Measurements from ENCODE around the gene RSRP1. TPM values are rescaled to one million over a fixed set of nuclear protein-coding genes. Genes with fewer than 3 reads are reported as not detected.
A peak's percentile ranks its signal among the peaks of the same experiment; 100 is the strongest.

The RSRP1 gene
- total and polyA plus RNA-seq, 2 experiments from 2014 or later, result 91.4 to 93.7 TPM

DNA sequence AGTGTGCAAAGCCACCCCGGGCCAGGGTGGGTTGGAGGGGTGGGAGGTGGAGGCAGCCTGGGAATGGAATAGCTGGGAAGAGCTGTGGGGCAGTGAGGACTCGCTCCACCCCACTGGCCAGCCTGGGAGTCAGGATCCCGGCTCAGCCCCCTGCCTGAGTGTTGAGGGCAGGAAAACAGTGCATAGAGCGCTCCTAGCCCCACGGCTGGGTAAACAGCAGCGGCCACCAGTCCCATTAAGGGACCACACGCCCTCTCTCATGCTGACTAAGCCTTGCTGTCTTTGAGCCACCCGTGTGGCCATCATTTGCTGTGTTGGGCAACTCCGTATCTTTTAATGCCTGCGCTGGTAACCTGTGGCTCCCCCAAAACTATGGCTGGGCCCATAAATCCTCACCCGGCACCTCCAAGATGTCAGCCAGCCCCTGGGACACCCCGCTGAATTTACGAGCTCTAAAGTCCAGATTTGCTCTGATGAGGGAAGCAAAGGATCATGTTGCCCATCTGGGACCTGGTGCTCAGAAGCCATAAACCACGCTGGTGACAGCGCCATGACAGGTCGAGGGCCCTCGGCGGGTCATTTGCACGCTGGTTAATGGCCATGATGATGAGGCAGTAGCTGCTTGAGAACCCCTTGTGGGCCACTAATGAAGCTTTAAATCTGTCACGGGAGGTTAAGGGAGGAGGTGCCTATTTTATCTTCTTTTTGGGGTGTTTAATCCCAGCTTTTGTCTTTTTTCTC lies 49.8 kb downstream of the RSRP1 start:
- Histone ChIP-seq H3K4me3 (no peak overlapping the region), H3K9me2 (ENCODE audit: insufficient read depth) (peaks cover 3% of the 10 kb centered on the region; the same call in 1 of the 2 replicates), H3F3A (replicated peaks; ENCODE audit: low read depth) (no peaks in the 10 kb centered on the region), H2AFZ (peak overlapping the region; percentile 56; the same call in 1 of the 2 replicates), H4K20me1 (replicated peaks; ENCODE audit: insufficient read depth) (no peaks in the 10 kb centered on the region), H3K36me3 (ENCODE audit: insufficient read depth) (no peaks in the 10 kb centered on the region), H3K27ac (ENCODE audit: low read depth) (no peak overlapping the region), H3K27me3 (ENCODE audit: insufficient read depth) (no peaks in the 10 kb centered on the region), H3K4me1 (ENCODE audit: insufficient read depth) (no peaks in the 10 kb centered on the region), H3K4me2 (no peak overlapping the region), H3K79me2 (replicated peaks; ENCODE audit: insufficient read depth) (no peaks in the 10 kb centered on the region)
- Mint-ChIP-seq H3K9me3 (no peaks in the 10 kb centered on the region), H3K4me3 (no peak overlapping the region), H3K27me3 (ENCODE audit: insufficient read depth, low read depth, poor library complexity) (peaks cover 6% of the 10 kb centered on the region), H3K4me1 (peaks cover 17% of the 10 kb centered on the region), H3K27ac (no peak overlapping the region), H3K36me3 (ENCODE audit: low read depth) (no peaks in the 10 kb centered on the region; the same call in 2 of the 3 replicates)
- TF ChIP-seq, protein P1, sequence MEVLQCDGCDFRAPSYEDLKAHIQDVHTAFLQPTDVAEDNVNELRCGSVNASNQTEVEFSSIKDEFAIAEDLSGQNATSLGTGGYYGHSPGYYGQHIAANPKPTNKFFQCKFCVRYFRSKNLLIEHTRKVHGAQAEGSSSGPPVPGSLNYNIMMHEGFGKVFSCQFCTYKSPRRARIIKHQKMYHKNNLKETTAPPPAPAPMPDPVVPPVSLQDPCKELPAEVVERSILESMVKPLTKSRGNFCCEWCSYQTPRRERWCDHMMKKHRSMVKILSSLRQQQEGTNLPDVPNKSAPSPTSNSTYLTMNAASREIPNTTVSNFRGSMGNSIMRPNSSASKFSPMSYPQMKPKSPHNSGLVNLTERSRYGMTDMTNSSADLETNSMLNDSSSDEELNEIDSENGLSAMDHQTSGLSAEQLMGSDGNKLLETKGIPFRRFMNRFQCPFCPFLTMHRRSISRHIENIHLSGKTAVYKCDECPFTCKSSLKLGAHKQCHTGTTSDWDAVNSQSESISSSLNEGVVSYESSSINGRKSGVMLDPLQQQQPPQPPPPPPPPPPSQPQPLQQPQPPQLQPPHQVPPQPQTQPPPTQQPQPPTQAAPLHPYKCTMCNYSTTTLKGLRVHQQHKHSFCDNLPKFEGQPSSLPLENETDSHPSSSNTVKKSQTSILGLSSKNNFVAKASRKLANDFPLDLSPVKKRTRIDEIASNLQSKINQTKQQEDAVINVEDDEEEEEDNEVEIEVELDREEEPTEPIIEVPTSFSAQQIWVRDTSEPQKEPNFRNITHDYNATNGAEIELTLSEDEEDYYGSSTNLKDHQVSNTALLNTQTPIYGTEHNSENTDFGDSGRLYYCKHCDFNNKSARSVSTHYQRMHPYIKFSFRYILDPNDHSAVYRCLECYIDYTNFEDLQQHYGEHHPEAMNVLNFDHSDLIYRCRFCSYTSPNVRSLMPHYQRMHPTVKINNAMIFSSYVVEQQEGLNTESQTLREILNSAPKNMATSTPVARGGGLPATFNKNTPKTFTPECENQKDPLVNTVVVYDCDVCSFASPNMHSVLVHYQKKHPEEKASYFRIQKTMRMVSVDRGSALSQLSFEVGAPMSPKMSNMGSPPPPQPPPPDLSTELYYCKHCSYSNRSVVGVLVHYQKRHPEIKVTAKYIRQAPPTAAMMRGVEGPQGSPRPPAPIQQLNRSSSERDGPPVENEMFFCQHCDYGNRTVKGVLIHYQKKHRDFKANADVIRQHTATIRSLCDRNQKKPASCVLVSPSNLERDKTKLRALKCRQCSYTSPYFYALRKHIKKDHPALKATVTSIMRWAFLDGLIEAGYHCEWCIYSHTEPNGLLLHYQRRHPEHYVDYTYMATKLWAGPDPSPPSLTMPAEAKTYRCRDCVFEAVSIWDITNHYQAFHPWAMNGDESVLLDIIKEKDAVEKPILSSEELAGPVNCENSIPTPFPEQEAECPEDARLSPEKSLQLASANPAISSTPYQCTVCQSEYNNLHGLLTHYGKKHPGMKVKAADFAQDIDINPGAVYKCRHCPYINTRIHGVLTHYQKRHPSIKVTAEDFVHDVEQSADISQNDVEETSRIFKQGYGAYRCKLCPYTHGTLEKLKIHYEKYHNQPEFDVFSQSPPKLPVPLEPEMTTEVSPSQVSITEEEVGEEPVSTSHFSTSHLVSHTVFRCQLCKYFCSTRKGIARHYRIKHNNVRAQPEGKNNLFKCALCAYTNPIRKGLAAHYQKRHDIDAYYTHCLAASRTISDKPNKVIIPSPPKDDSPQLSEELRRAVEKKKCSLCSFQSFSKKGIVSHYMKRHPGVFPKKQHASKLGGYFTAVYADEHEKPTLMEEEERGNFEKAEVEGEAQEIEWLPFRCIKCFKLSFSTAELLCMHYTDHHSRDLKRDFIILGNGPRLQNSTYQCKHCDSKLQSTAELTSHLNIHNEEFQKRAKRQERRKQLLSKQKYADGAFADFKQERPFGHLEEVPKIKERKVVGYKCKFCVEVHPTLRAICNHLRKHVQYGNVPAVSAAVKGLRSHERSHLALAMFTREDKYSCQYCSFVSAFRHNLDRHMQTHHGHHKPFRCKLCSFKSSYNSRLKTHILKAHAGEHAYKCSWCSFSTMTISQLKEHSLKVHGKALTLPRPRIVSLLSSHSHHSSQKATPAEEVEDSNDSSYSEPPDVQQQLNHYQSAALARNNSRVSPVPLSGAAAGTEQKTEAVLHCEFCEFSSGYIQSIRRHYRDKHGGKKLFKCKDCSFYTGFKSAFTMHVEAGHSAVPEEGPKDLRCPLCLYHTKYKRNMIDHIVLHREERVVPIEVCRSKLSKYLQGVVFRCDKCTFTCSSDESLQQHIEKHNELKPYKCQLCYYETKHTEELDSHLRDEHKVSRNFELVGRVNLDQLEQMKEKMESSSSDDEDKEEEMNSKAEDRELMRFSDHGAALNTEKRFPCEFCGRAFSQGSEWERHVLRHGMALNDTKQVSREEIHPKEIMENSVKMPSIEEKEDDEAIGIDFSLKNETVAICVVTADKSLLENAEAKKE (CRISPR knock-in tag; IDR thresholded peaks at IDR 0.05), result no peak
- TF ChIP-seq, protein P2, sequence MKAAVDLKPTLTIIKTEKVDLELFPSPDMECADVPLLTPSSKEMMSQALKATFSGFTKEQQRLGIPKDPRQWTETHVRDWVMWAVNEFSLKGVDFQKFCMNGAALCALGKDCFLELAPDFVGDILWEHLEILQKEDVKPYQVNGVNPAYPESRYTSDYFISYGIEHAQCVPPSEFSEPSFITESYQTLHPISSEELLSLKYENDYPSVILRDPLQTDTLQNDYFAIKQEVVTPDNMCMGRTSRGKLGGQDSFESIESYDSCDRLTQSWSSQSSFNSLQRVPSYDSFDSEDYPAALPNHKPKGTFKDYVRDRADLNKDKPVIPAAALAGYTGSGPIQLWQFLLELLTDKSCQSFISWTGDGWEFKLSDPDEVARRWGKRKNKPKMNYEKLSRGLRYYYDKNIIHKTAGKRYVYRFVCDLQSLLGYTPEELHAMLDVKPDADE (IDR thresholded peaks at IDR 0.05), result no peak
- TF ChIP-seq, protein P3, sequence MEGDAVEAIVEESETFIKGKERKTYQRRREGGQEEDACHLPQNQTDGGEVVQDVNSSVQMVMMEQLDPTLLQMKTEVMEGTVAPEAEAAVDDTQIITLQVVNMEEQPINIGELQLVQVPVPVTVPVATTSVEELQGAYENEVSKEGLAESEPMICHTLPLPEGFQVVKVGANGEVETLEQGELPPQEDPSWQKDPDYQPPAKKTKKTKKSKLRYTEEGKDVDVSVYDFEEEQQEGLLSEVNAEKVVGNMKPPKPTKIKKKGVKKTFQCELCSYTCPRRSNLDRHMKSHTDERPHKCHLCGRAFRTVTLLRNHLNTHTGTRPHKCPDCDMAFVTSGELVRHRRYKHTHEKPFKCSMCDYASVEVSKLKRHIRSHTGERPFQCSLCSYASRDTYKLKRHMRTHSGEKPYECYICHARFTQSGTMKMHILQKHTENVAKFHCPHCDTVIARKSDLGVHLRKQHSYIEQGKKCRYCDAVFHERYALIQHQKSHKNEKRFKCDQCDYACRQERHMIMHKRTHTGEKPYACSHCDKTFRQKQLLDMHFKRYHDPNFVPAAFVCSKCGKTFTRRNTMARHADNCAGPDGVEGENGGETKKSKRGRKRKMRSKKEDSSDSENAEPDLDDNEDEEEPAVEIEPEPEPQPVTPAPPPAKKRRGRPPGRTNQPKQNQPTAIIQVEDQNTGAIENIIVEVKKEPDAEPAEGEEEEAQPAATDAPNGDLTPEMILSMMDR (conservative IDR thresholded peaks at IDR 0.05; ENCODE audit: low read depth in 2 of 2), result no peak
- TF ChIP-seq CREB1 (CRISPR knock-in tag; IDR thresholded peaks at IDR 0.05; ENCODE audit: low read depth) (no peak), POLR2AphosphoS5 (IDR thresholded peaks at IDR 0.05; ENCODE audit: low read depth) (no peak), EZH2phosphoT487 (IDR thresholded peaks at IDR 0.05; ENCODE audit: unreplicated experiment) (no peak), ZNF114 (CRISPR knock-in tag; IDR thresholded peaks at IDR 0.05) (no peak), EZH2 (IDR thresholded peaks at IDR 0.05; ENCODE audit: low read depth, unreplicated experiment) (no peak), STAT1 (IDR thresholded peaks at IDR 0.05; ENCODE audit: unreplicated experiment) (no peak), JUNB (IDR thresholded peaks at IDR 0.05; ENCODE audit: unreplicated experiment) (no peak), NANOG (IDR thresholded peaks at IDR 0.05; ENCODE audit: borderline replicate concordance) (no peak), ZNF331 (CRISPR knock-in tag; IDR thresholded peaks at IDR 0.05; ENCODE audit: low read depth) (no peak)
- TF ChIP-seq, protein P4, sequence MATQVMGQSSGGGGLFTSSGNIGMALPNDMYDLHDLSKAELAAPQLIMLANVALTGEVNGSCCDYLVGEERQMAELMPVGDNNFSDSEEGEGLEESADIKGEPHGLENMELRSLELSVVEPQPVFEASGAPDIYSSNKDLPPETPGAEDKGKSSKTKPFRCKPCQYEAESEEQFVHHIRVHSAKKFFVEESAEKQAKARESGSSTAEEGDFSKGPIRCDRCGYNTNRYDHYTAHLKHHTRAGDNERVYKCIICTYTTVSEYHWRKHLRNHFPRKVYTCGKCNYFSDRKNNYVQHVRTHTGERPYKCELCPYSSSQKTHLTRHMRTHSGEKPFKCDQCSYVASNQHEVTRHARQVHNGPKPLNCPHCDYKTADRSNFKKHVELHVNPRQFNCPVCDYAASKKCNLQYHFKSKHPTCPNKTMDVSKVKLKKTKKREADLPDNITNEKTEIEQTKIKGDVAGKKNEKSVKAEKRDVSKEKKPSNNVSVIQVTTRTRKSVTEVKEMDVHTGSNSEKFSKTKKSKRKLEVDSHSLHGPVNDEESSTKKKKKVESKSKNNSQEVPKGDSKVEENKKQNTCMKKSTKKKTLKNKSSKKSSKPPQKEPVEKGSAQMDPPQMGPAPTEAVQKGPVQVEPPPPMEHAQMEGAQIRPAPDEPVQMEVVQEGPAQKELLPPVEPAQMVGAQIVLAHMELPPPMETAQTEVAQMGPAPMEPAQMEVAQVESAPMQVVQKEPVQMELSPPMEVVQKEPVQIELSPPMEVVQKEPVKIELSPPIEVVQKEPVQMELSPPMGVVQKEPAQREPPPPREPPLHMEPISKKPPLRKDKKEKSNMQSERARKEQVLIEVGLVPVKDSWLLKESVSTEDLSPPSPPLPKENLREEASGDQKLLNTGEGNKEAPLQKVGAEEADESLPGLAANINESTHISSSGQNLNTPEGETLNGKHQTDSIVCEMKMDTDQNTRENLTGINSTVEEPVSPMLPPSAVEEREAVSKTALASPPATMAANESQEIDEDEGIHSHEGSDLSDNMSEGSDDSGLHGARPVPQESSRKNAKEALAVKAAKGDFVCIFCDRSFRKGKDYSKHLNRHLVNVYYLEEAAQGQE (IDR thresholded peaks at IDR 0.05; ENCODE audit: unreplicated experiment), result no peak
- ATAC-seq, result no peak
- DNase-seq (ENCODE audit: low spot score), result no peak
